Activated T-cell treated with anti-CD3 and anti-CD28 coated beads, Interleukin-2, amount 50 U/mL, for 4 hours (primary cell): ENCODE data around the gene DYNLL1. TPM values are rescaled to one million over a fixed set of nuclear protein-coding genes. Genes with fewer than 3 reads are reported as not detected.

ENCODE experiments used
- ATAC-seq, 2 donors: fragments of 200-7000 bp; cut with Tn5 transposase; one replicate each; pipeline ENCODE4 v1.10.0; 2021
- DNase-seq: peaks from one replicate; pipeline ENCODE4 v3.0.0-alpha.2; 2020
- H3K27me3 Mint-ChIP-seq: one replicate; pipeline ENCODE4 v1.8.0; 2021; ENCODE audit warnings: low read depth, mixed read lengths
- H3K36me3 Mint-ChIP-seq: one replicate; pipeline ENCODE4 v1.8.0; 2022; ENCODE audit warnings: mixed read lengths; ENCODE audit not compliant: insufficient read depth
- H3K4me1 Mint-ChIP-seq: one replicate; pipeline ENCODE4 v1.8.0; 2021; ENCODE audit warnings: low read depth, mixed read lengths
- H3K4me3 Mint-ChIP-seq: one replicate; pipeline ENCODE4 v1.8.0; 2021; ENCODE audit warnings: mild to moderate bottlenecking, moderate library complexity, mixed read lengths
- H3K9me3 Mint-ChIP-seq: one replicate; pipeline ENCODE4 v1.8.0; 2021; ENCODE audit warnings: mixed read lengths
- total RNA-seq, 3 donors: library from RNA; stranded (reverse); gene quantifications; one replicate each; pipeline ENCODE4 v1.2.1, GENCODE V29; 2021

DYNLL1 gene
- total RNA-seq, 3 donors from 2014 or later: 243 to 252 (median 248) TPM

GRCh38 chr12:120468325-120468820, 27.5 kb upstream of the DYNLL1 start:
- Mint-ChIP-seq H3K27me3 (no peaks in the 10 kb centered on the region), H3K9me3 (no peaks in the 10 kb centered on the region), H3K4me3 (peak overlapping the region; percentile 92), H3K36me3 (peaks cover 28% of the 10 kb centered on the region), H3K4me1 (peaks cover 36% of the 10 kb centered on the region)
- DNase-seq (no peak), ATAC-seq (no peak)

GRCh38 chr12:120468821-120469449, 27.0 kb upstream of the DYNLL1 start:
- Mint-ChIP-seq H3K27me3 (peaks cover 2% of the 10 kb centered on the region), H3K4me1 (peaks cover 36% of the 10 kb centered on the region), H3K36me3 (peaks cover 23% of the 10 kb centered on the region), H3K9me3 (no peaks in the 10 kb centered on the region), H3K4me3 (peak overlapping the region; percentile 92)
- ATAC-seq: peak; percentile 48 to 54
- peak; percentile 57 for DNase-seq

- no peaks in the 10 kb centered on the region for H3K9me3 Mint-ChIP-seq
- peak; percentile 96 for DNase-seq
- peaks cover 2% of the 10 kb centered on the region for H3K27me3 Mint-ChIP-seq
- H3K4me3 Mint-ChIP-seq: peak within 1 kb of the TSS; percentile 92
- ATAC-seq: peak; percentile 95
- peaks cover 36% of the 10 kb centered on the region for H3K4me1 Mint-ChIP-seq
- H3K36me3 Mint-ChIP-seq: peaks cover 16% of the 10 kb centered on the region
Measured at GRCh38 chr12:120469450-120470149, 26.3 kb upstream of the DYNLL1 start, which contains the start of gene SRSF9. SRSF9 (minus strand) TSS chr12:120469748; CDS start chr12:120469609, 139 bp downstream.

- DNase-seq: no peak
- Mint-ChIP-seq H3K36me3 (peaks cover 13% of the 10 kb centered on the region), H3K9me3 (no peaks in the 10 kb centered on the region)
Measured at GRCh38 chr12:120470150-120470784, 25.6 kb upstream of the DYNLL1 start.

GRCh38 chr12:120472521-120472920, 23.4 kb upstream of the DYNLL1 start:
- Mint-ChIP-seq H3K4me1 (peaks cover 22% of the 10 kb centered on the region), H3K9me3 (no peaks in the 10 kb centered on the region), H3K27me3 (peaks cover 2% of the 10 kb centered on the region), H3K4me3 (no peak overlapping the region), H3K36me3 (peaks cover 3% of the 10 kb centered on the region)
- DNase-seq: no peak
- no peak for ATAC-seq

More at GRCh38 chr12:120470150-120470784, 25.6 kb upstream of the DYNLL1 start:
- Mint-ChIP-seq H3K4me1 (peaks cover 38% of the 10 kb centered on the region), H3K27me3 (peaks cover 2% of the 10 kb centered on the region), H3K4me3 (peak overlapping the region; percentile 92)
- peak; percentile 23 for ATAC-seq

GRCh38 chr12:120473807-120474615, 21.9 kb upstream of the DYNLL1 start:
- Mint-ChIP-seq H3K4me1 (peaks cover 13% of the 10 kb centered on the region), H3K27me3 (peaks cover 2% of the 10 kb centered on the region), H3K36me3 (peaks cover 2% of the 10 kb centered on the region), H3K9me3 (no peaks in the 10 kb centered on the region), H3K4me3 (no peak overlapping the region)
- ATAC-seq: no peak
- DNase-seq: no peak

- no peak for ATAC-seq
- H3K9me3 Mint-ChIP-seq: no peaks in the 10 kb centered on the region
- H3K4me3 Mint-ChIP-seq: no peak overlapping the region
- DNase-seq: no peak
- peaks cover 2% of the 10 kb centered on the region for H3K27me3 Mint-ChIP-seq
- peaks cover 16% of the 10 kb centered on the region for H3K4me1 Mint-ChIP-seq
- peaks cover 2% of the 10 kb centered on the region for H3K36me3 Mint-ChIP-seq
Measured at GRCh38 chr12:120474616-120474960, 21.3 kb upstream of the DYNLL1 start.

GRCh38 chr12:120475643-120476042, 20.3 kb upstream of the DYNLL1 start:
- ATAC-seq (no peak), DNase-seq (no peak)
- Mint-ChIP-seq H3K4me3 (no peak overlapping the region), H3K4me1 (peaks cover 18% of the 10 kb centered on the region), H3K36me3 (peaks cover 2% of the 10 kb centered on the region), H3K9me3 (no peaks in the 10 kb centered on the region), H3K27me3 (peaks cover 2% of the 10 kb centered on the region)

GRCh38 chr12:120479458-120479857, 16.5 kb upstream of the DYNLL1 start:
- H3K4me3 Mint-ChIP-seq: no peak overlapping the region
- ATAC-seq (no peak), DNase-seq (no peak)
- no peaks in the 10 kb centered on the region for H3K9me3 Mint-ChIP-seq
- peaks cover 18% of the 10 kb centered on the region for H3K4me1 Mint-ChIP-seq
- no peaks in the 10 kb centered on the region for H3K27me3 Mint-ChIP-seq
- H3K36me3 Mint-ChIP-seq: no peaks in the 10 kb centered on the region

- H3K4me3 Mint-ChIP-seq: no peak overlapping the region
- ATAC-seq (no peak), DNase-seq (no peak)
- no peaks in the 10 kb centered on the region for H3K36me3 Mint-ChIP-seq
- peaks cover 15% of the 10 kb centered on the region for H3K4me1 Mint-ChIP-seq
- H3K27me3 Mint-ChIP-seq: no peaks in the 10 kb centered on the region
- H3K9me3 Mint-ChIP-seq: no peaks in the 10 kb centered on the region
Measured at GRCh38 chr12:120480211-120480610, 15.7 kb upstream of the DYNLL1 start.

- ATAC-seq: no peak
- peaks cover 15% of the 10 kb centered on the region for H3K4me1 Mint-ChIP-seq
- H3K4me3 Mint-ChIP-seq: no peak overlapping the region
- H3K9me3 Mint-ChIP-seq: no peaks in the 10 kb centered on the region
- no peaks in the 10 kb centered on the region for H3K27me3 Mint-ChIP-seq
- H3K36me3 Mint-ChIP-seq: no peaks in the 10 kb centered on the region
- no peak for DNase-seq
Measured at GRCh38 chr12:120481022-120481767, 14.7 kb upstream of the DYNLL1 start.

GRCh38 chr12:120483621-120484020, 12.3 kb upstream of the DYNLL1 start:
- Mint-ChIP-seq H3K4me3 (no peak overlapping the region), H3K36me3 (no peaks in the 10 kb centered on the region), H3K27me3 (no peaks in the 10 kb centered on the region), H3K4me1 (peaks cover 13% of the 10 kb centered on the region), H3K9me3 (no peaks in the 10 kb centered on the region)
- no peak for ATAC-seq
- no peak for DNase-seq

GRCh38 chr12:120485961-120486881, 9.7 kb upstream of the DYNLL1 start:
- no peaks in the 10 kb centered on the region for H3K36me3 Mint-ChIP-seq
- DNase-seq: no peak
- peaks cover 2% of the 10 kb centered on the region for H3K4me1 Mint-ChIP-seq
- no peaks in the 10 kb centered on the region for H3K27me3 Mint-ChIP-seq
- H3K4me3 Mint-ChIP-seq: no peak overlapping the region
- ATAC-seq: no peak
- no peaks in the 10 kb centered on the region for H3K9me3 Mint-ChIP-seq
